Measurements from ENCODE around the gene TTLL11.

DNA sequence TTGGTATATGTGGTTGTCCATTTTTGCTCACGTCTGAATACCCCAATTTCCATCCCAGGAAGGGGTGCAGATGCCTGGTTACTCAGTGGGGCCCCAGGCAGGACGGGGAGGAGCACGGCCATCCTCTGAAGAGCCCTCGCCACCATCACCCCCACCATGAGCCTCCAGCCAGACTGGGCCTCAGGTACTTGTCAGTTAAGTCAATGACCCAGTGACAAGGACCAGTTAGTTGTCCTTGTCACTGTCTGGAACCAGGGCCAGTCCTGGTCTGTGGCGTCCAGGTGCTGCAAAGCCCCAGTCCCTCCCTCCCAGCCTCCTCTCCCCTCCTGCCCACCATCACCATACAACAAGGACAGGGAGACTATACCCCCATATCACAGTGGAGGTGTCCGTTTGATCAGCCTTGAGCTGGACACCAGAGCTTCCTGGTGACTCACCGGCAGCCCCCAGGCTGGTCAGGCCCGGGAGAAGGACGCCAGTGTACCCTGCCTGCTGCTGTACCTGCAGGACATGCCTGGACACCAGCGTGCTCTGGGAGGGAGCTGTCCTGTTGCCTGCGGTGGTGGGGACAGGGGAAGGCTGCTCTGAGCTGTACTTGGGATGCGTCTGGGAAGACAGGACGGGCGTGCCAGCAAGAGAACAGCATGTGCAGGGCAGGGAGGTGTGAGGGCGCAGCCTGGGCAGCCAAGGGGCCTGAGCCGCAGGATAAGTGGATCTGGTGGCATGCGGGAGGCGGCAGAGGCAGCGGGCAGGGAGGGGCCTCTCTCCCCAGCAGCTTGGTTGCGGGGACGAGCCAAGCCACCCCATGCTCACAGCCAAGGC lies 32.6 kb upstream of the TTLL11 start:
- no peak for TF ChIP-seq EZH2phosphoT487 (IDR thresholded peaks at IDR 0.05; ENCODE audit: insufficient read depth, low read depth)
- no peak for TF ChIP-seq EZH2 (IDR thresholded peaks at IDR 0.05; ENCODE audit: insufficient read depth, poor library complexity, severe bottlenecking)
